H9 (cell line): ENCODE measurements around the gene GEMIN4. TPM values are rescaled to one million over a fixed set of nuclear protein-coding genes. Genes with fewer than 3 reads are reported as not detected.

ENCODE experiments used
- DNase-seq: peaks from one replicate; pipeline ENCODE4 v3.0.0-alpha.2; 2017
- H2AFZ ChIP-seq: one replicate; pipeline ENCODE4 v1.6.1; 2013; ENCODE audit warnings: mild to moderate bottlenecking, low read length, control low read depth, moderate library complexity
- H2AK5ac ChIP-seq: 2 replicates; pipeline ENCODE4 v1.6.1; 2013; ENCODE audit warnings: low read length, control low read depth, mixed read lengths; ENCODE audit not compliant: insufficient read length
- H2BK120ac ChIP-seq: one replicate; pipeline ENCODE4 v1.6.1; 2013; ENCODE audit warnings: low read depth, mild to moderate bottlenecking, low read length, control low read depth, inconsistent platforms; ENCODE audit not compliant: poor library complexity, severe bottlenecking
- H2BK12ac ChIP-seq: 2 replicates; pipeline ENCODE4 v1.6.1; 2013; ENCODE audit warnings: low read length, control low read depth, mixed read lengths, low read depth; ENCODE audit not compliant: insufficient read length
- H2BK15ac ChIP-seq: 2 replicates; pipeline ENCODE4 v1.6.1; 2013; ENCODE audit warnings: low read depth, low read length, control low read depth
- H2BK20ac ChIP-seq: one replicate; pipeline ENCODE4 v1.6.1; 2013; ENCODE audit warnings: low read depth, mild to moderate bottlenecking, low read length, control low read depth, inconsistent platforms; ENCODE audit not compliant: poor library complexity, severe bottlenecking
- H2BK5ac ChIP-seq: 2 replicates; pipeline ENCODE4 v1.6.1; 2013; ENCODE audit warnings: low read length, control low read depth, mixed read lengths; ENCODE audit not compliant: insufficient read length
- H3K14ac ChIP-seq: 2 replicates; pipeline ENCODE4 v1.6.1; 2013; ENCODE audit warnings: low read length, control low read depth; ENCODE audit not compliant: insufficient read depth
- H3K18ac ChIP-seq: 2 replicates; pipeline ENCODE4 v1.6.1; 2013; ENCODE audit warnings: low read depth, mild to moderate bottlenecking, mixed read lengths, low read length, control low read depth; ENCODE audit not compliant: insufficient read length
- H3K23ac ChIP-seq: 2 replicates; pipeline ENCODE4 v1.6.1; 2013; ENCODE audit warnings: low read length, control low read depth, mixed read lengths, low read depth; ENCODE audit not compliant: insufficient read length
- H3K23me2 ChIP-seq: 2 replicates; pipeline ENCODE4 v1.6.1; 2013; ENCODE audit warnings: low read depth, mild to moderate bottlenecking, mixed read lengths, low read length, control low read depth; ENCODE audit not compliant: insufficient read length, poor library complexity, severe bottlenecking
- H3K27ac ChIP-seq: 2 replicates; pipeline ENCODE4 v1.5.1; 2013; ENCODE audit warnings: low read length, control low read depth, mixed read lengths, low read depth; ENCODE audit not compliant: insufficient read length
- H3K27me3 ChIP-seq: 2 replicates; pipeline ENCODE4 v1.6.1; 2013; ENCODE audit warnings: low read length, control low read depth, inconsistent platforms; ENCODE audit not compliant: insufficient read depth
- H3K4ac ChIP-seq: 2 replicates; pipeline ENCODE4 v1.6.1; 2013; ENCODE audit warnings: low read depth, mild to moderate bottlenecking, control low read depth, inconsistent platforms, low read length, moderate library complexity
- H3K4me1 ChIP-seq: 2 replicates; pipeline ENCODE4 v1.6.1; 2013; ENCODE audit warnings: low read length, control low read depth, inconsistent platforms; ENCODE audit not compliant: insufficient read depth
- H3K4me2 ChIP-seq: 2 replicates; pipeline ENCODE4 v1.6.1; 2013; ENCODE audit warnings: low read length, control low read depth, mixed read lengths; ENCODE audit not compliant: insufficient read length, insufficient read depth
- H3K56ac ChIP-seq: 2 replicates; pipeline ENCODE4 v1.6.1; 2013; ENCODE audit warnings: low read depth, mild to moderate bottlenecking, mixed read lengths, low read length, control low read depth; ENCODE audit not compliant: insufficient read length
- H3K79me1 ChIP-seq: 2 replicates; pipeline ENCODE4 v1.6.1; 2013; ENCODE audit warnings: low read depth, mild to moderate bottlenecking, moderate library complexity, low read length, control low read depth, inconsistent platforms; ENCODE audit not compliant: insufficient read depth, poor library complexity, severe bottlenecking
- H3K79me2 ChIP-seq: 2 replicates; pipeline ENCODE4 v1.6.1; 2013; ENCODE audit warnings: low read length, control low read depth, inconsistent platforms; ENCODE audit not compliant: insufficient read depth
- H3K9ac ChIP-seq: 2 replicates; pipeline ENCODE4 v1.6.1; 2013; ENCODE audit warnings: low read length, control low read depth, mixed read lengths; ENCODE audit not compliant: insufficient read length; ENCODE audit errors: extremely low read depth
- H3K9me3 ChIP-seq: one replicate; pipeline ENCODE4 v1.6.1; 2013; ENCODE audit warnings: low read depth, low read length, inconsistent platforms; ENCODE audit not compliant: control insufficient read depth
- H3T11ph ChIP-seq: one replicate; pipeline ENCODE4 v1.6.1; 2013; ENCODE audit warnings: mild to moderate bottlenecking, low read length, control low read depth, inconsistent platforms
- H4K20me1 ChIP-seq: one replicate; pipeline ENCODE4 v1.6.1; 2013; ENCODE audit not compliant: control insufficient read depth, insufficient read length, insufficient read depth
- H4K5ac ChIP-seq: 2 replicates; pipeline ENCODE4 v1.6.1; 2013; ENCODE audit warnings: low read depth, mild to moderate bottlenecking, mixed read lengths, low read length, control low read depth; ENCODE audit not compliant: insufficient read length
- H4K8ac ChIP-seq: replicated peaks from 2 replicates; pipeline ENCODE4 v1.6.1; 2013; ENCODE audit warnings: low read length, control low read depth, mixed read lengths, low read depth; ENCODE audit not compliant: insufficient read length
- H4K91ac ChIP-seq: 2 replicates; pipeline ENCODE4 v1.6.1; 2013; ENCODE audit warnings: low read depth, mild to moderate bottlenecking, moderate library complexity, mixed read lengths, low read length, control low read depth; ENCODE audit not compliant: insufficient read length
- H3K27ac Mint-ChIP-seq, 3 experiments: 2 replicates in 2 of 3; 3 replicates in 1 of 3; pipeline ENCODE4 v1.8.0; 2020 to 2021; ENCODE audit warnings: mixed read lengths in 3 of 3, mild to moderate bottlenecking in 1 of 3, moderate library complexity in 1 of 3
- H3K27me3 Mint-ChIP-seq: 2 replicates; pipeline ENCODE4 v1.8.0; 2021; ENCODE audit warnings: low read depth, mild to moderate bottlenecking, moderate library complexity, mixed read lengths
- H3K36me3 Mint-ChIP-seq, 3 experiments: 2 replicates in 2 of 3; 3 replicates in 1 of 3; pipeline ENCODE4 v1.8.0; 2020 to 2021; ENCODE audit warnings: low read depth in 3 of 3, mixed read lengths in 3 of 3; ENCODE audit not compliant: insufficient read depth in 1 of 3
- H3K4me1 Mint-ChIP-seq, 2 experiments: 2 replicates each; pipeline ENCODE4 v1.8.0; 2020; ENCODE audit warnings: mixed read lengths in 2 of 2
- H3K4me3 Mint-ChIP-seq, 2 experiments: 2 replicates in 1 of 2; 3 replicates in 1 of 2; pipeline ENCODE4 v1.8.0; 2020 to 2021; ENCODE audit warnings: mild to moderate bottlenecking in 2 of 2, mixed read lengths in 2 of 2, moderate library complexity in 1 of 2
- H3K9me3 Mint-ChIP-seq, 2 experiments: 2 replicates in 1 of 2; 3 replicates in 1 of 2; pipeline ENCODE4 v1.8.0; 2020; ENCODE audit warnings: mild to moderate bottlenecking in 2 of 2, mixed read lengths in 2 of 2, moderate library complexity in 1 of 2
- WGBS: extraction: QIAGEN DNeasy Blood & Tissue Kit; methylation state at CpG from one replicate; pipeline ENCODE4 v1.1.7; 2013; ENCODE audit warnings: missing lambda C conversion rate, low lambda C conversion rate, mixed read lengths; ENCODE audit not compliant: insufficient read length; ENCODE audit errors: extremely low coverage; 5-methylcytosine and 5-hydroxymethylcytosine counted together
- total RNA-seq: library from RNA; stranded (reverse); gene quantifications from 2 replicates; pipeline ENCODE4 v1.2.1, GENCODE V29; 2021
- TF ChIP-seq, protein P1 (sequence below): fragments of 200-600 bp; sonication (generic); conservative IDR thresholded peaks from 3 replicates; pipeline ENCODE4 v1.8.0; 2021; ENCODE audit warnings: antibody characterized with exemption, mild to moderate bottlenecking

Gene GEMIN4
- total RNA-seq, 1 experiment from 2014 or later: 56.8 TPM

- no peaks in the 10 kb centered on the region for H3K23me2 ChIP-seq
- DNase-seq: no peak
- H3K14ac ChIP-seq: no peak overlapping the region
- no peaks in the 10 kb centered on the region for H3K79me2 ChIP-seq
- no peaks in the 10 kb centered on the region for H3K9me3 ChIP-seq
- no peak overlapping the region for H3K27ac ChIP-seq
- TF ChIP-seq, protein P1, sequence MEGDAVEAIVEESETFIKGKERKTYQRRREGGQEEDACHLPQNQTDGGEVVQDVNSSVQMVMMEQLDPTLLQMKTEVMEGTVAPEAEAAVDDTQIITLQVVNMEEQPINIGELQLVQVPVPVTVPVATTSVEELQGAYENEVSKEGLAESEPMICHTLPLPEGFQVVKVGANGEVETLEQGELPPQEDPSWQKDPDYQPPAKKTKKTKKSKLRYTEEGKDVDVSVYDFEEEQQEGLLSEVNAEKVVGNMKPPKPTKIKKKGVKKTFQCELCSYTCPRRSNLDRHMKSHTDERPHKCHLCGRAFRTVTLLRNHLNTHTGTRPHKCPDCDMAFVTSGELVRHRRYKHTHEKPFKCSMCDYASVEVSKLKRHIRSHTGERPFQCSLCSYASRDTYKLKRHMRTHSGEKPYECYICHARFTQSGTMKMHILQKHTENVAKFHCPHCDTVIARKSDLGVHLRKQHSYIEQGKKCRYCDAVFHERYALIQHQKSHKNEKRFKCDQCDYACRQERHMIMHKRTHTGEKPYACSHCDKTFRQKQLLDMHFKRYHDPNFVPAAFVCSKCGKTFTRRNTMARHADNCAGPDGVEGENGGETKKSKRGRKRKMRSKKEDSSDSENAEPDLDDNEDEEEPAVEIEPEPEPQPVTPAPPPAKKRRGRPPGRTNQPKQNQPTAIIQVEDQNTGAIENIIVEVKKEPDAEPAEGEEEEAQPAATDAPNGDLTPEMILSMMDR: no peak
- H4K8ac ChIP-seq: no peak overlapping the region
- no peak overlapping the region for H2BK5ac ChIP-seq
- H3K79me1 ChIP-seq: no peaks in the 10 kb centered on the region
- no peak overlapping the region for H2BK15ac ChIP-seq
- no peak overlapping the region for H3K23ac ChIP-seq
- H2AFZ ChIP-seq: no peak overlapping the region
- Mint-ChIP-seq H3K27ac (peak overlapping the region; percentile 39 to 91 (median 40); a peak in 3 of 7 replicates), H3K4me3 (no peak overlapping the region), H3K36me3 (peaks cover 16 to 49% (median 39%) of the 10 kb centered on the region in 3 experiments; a peak in 6 of 7 replicates), H3K9me3 (no peaks in the 10 kb centered on the region), H3K4me1 (peaks cover 10 to 15% of the 10 kb centered on the region in 2 experiments), H3K27me3 (no peaks in the 10 kb centered on the region; the same call in 1 of the 2 replicates)
- no peak overlapping the region for H2BK12ac ChIP-seq
- no peak overlapping the region for H3T11ph ChIP-seq
- H3K4me1 ChIP-seq: no peaks in the 10 kb centered on the region
- H3K18ac ChIP-seq: no peak overlapping the region
- H2BK20ac ChIP-seq: no peak overlapping the region
- H3K56ac ChIP-seq: no peak overlapping the region
- H4K91ac ChIP-seq: no peak overlapping the region
- no peaks in the 10 kb centered on the region for H3K27me3 ChIP-seq
- H2BK120ac ChIP-seq: no peak overlapping the region
- H4K5ac ChIP-seq: no peak overlapping the region
- no peaks in the 10 kb centered on the region for H4K20me1 ChIP-seq
- no peak overlapping the region for H2AK5ac ChIP-seq
- no CpG with 5 or more reads among the region's 14 CpGs for WGBS
- H3K4ac ChIP-seq: no peak overlapping the region
- no peak overlapping the region for H3K9ac ChIP-seq
- no peak overlapping the region for H3K4me2 ChIP-seq
Measured at GRCh38 chr17:795276-795675, 43.2 kb upstream of the GEMIN4 start.
